Fibroblast of mammary gland (primary cell): ENCODE measurements around the gene GRIN2C.

Source experiments
- DNase-seq: peaks from one replicate; pipeline ENCODE4 v3.0.0-alpha.2; 2010; ENCODE audit warnings: low read depth
- H3K4me3 ChIP-seq: 2 replicates; pipeline ENCODE4 v1.5.1; 2011; ENCODE audit warnings: low read depth, mild to moderate bottlenecking, low read length, moderate library complexity; ENCODE audit not compliant: control insufficient read depth
- CTCF ChIP-seq: conservative IDR thresholded peaks from 2 replicates; pipeline ENCODE4 v1.5.1; 2011; ENCODE audit warnings: low read depth, low read length, inconsistent platforms; ENCODE audit not compliant: control insufficient read depth, insufficient read depth

Gene GRIN2C

DNA sequence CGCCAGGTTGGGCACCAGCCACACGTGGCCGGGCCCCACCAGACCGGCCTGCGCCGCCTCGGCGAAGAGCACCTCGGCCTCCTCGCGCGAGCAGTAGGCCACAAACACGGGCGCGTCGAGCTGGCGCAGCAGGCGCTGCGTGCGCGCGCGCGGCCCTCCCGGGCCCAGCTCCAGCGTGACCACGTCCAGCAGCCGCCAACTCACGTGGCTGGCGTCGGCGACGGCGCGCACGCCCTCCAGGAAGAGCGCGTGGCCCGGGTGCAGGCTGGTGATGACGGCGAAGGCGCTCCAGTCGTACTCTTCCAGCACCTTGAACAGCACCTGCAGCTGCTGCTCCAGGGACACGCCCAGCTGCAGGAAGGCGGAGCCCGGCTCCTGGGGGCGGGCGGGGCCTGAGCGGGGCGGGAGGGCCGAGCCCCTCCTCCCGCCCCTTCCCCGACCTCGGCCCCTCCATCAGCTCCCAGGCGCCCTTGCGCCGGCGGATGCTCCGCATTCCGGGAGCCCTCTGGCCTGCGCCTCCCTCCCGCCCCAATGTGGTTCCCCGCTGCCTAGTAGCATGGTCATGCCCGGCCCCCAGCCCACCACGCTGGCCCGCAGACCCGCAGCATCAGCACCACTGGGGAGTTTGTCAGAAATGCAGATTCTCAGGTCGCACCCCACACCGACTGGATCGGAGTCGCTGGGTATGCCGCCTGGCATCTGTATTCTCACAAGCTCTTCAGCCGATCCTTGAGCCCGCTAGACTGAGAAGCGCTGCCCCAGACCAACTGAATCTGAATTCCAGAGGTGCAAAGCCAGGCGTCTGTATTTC lies 7.2 kb downstream of the GRIN2C start:
- no peak for DNase-seq
- no peak overlapping the region for H3K4me3 ChIP-seq
- no peak for TF ChIP-seq CTCF

GRCh38 chr17:74851612-74852236 lies 8.0 kb downstream of the GRIN2C start:
- no peak for DNase-seq
- H3K4me3 ChIP-seq = no peak overlapping the region
- no peak for TF ChIP-seq CTCF

GRCh38 chr17:74850914-74851313 lies 8.8 kb downstream of the GRIN2C start:
- H3K4me3 ChIP-seq = no peak overlapping the region
- no peak for DNase-seq
- no peak for TF ChIP-seq CTCF

GRCh38 chr17:74850310-74850709 lies 9.4 kb downstream of the GRIN2C start:
- no peak overlapping the region for H3K4me3 ChIP-seq
- no peak for TF ChIP-seq CTCF
- DNase-seq = no peak

DNA sequence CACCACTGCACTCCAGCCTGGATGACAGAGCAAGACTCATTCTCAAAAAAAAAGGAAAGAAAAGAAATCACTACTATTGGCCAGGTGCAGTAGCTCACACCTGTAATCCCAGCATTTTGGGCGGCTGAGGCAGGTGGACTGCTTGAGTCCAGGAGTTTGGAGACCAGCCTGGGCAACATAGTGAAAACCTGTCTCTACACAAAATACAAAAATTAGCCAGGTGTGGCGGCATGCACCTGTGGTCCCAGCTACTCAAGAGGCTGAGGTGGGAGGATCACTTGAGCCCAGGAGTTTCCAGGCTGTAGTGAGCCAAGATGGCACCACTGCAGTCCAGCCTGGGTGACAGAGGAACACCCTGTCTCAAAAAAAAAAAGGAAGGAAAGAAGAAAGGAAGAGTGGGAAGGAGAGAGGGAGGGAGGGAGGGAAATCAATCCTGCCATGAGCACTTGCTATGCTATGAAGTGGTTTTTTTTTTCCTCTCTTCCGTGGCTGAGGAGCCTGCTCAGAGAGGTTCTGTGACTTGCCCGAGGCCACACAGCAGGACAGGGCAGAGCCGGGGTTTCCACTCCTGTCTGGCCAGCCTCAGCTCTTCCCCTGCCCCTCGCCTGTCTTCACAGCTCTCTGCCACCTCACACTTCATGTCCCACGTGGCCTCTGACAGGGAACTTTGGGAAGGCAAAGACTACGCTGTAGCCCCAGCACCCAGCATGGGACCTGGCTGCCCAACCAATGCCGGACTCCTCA lies 10.9 kb downstream of the GRIN2C start:
- no peak for DNase-seq
- no peak for TF ChIP-seq CTCF
- H3K4me3 ChIP-seq = no peak overlapping the region

DNA sequence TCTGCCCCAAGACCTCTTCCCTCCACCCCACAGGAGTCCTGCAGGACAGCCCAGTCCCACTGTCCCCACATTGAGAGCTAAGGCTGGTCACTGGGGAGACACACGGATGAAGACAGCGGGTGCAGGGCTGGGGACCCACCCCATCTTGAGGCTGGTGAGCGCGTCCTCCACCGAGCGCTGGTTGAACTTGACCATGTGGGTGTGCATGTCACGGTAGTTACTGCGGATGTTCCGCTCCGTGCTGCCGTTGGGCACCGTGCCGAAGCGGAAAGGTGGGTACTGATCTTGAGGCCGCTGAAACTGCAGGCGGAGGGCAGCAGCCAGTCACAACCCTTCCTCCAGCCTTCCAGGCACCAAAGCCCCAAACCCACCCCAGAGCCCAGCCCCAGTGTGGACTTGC lies 13.1 kb downstream of the GRIN2C start:
- no peak overlapping the region for H3K4me3 ChIP-seq
- DNase-seq = no peak
- TF ChIP-seq CTCF = no peak
